Progenitor cell of endocrine pancreas (in vitro differentiated cells): ENCODE data around the gene INO80. TPM values are rescaled to one million over a fixed set of nuclear protein-coding genes. Genes with fewer than 3 reads are reported as not detected.

Experiments
- DNase-seq: peaks from one replicate; pipeline ENCODE4 v3.0.0; 2021; ENCODE audit warnings: low spot score; ENCODE audit not compliant: unreplicated experiment
- H3K27ac Mint-ChIP-seq: 2 replicates; pipeline ENCODE4 v1.8.0; 2021; ENCODE audit warnings: mild to moderate bottlenecking, moderate library complexity, mixed read lengths
- H3K27me3 Mint-ChIP-seq: 2 replicates; pipeline ENCODE4 v1.8.0; 2021; ENCODE audit warnings: mixed read lengths
- H3K36me3 Mint-ChIP-seq: 2 replicates; pipeline ENCODE4 v1.8.0; 2022; ENCODE audit warnings: mixed read lengths; ENCODE audit not compliant: insufficient read depth
- H3K4me1 Mint-ChIP-seq: 2 replicates; pipeline ENCODE4 v1.8.0; 2021; ENCODE audit warnings: low read depth, mixed read lengths
- H3K4me3 Mint-ChIP-seq: 2 replicates; pipeline ENCODE4 v1.8.0; 2021; ENCODE audit warnings: low read depth, mild to moderate bottlenecking, moderate library complexity, mixed read lengths
- H3K9me3 Mint-ChIP-seq: 2 replicates; pipeline ENCODE4 v1.8.0; 2021; ENCODE audit warnings: low read depth, mixed read lengths
- CTCF ChIP-seq: fragments of 200-600 bp; sonication (generic); IDR thresholded peaks from one replicate; pipeline ENCODE4 v1.5.0; 2021; ENCODE audit warnings: antibody characterized with exemption, mild to moderate bottlenecking; ENCODE audit not compliant: unreplicated experiment
- total RNA-seq: library from RNA; stranded (reverse); gene quantifications from 2 replicates; pipeline ENCODE4 v1.2.1, GENCODE V29; 2021

Gene INO80
- total RNA-seq, 1 donor from 2014 or later = 28.1 TPM

GRCh38 chr15:40992825-40993224, 123.3 kb downstream of the INO80 start:
- Mint-ChIP-seq H3K4me1 (no peaks in the 10 kb centered on the region), H3K4me3 (no peak overlapping the region), H3K36me3 (peaks cover 25% of the 10 kb centered on the region), H3K27me3 (no peaks in the 10 kb centered on the region), H3K9me3 (no peaks in the 10 kb centered on the region), H3K27ac (no peak overlapping the region)
- no peak for DNase-seq
- TF ChIP-seq CTCF = no peak

GRCh38 chr15:40992241-40992741, 123.8 kb downstream of the INO80 start:
- H3K36me3 Mint-ChIP-seq = peaks cover 25% of the 10 kb centered on the region
- TF ChIP-seq CTCF = no peak
- H3K9me3 Mint-ChIP-seq = no peaks in the 10 kb centered on the region
- H3K27me3 Mint-ChIP-seq = no peaks in the 10 kb centered on the region
- H3K4me1 Mint-ChIP-seq = no peaks in the 10 kb centered on the region
- no peak for DNase-seq
- no peak overlapping the region for H3K27ac Mint-ChIP-seq
- no peak overlapping the region for H3K4me3 Mint-ChIP-seq

GRCh38 chr15:40991355-40991754, 124.7 kb downstream of the INO80 start:
- DNase-seq = no peak
- Mint-ChIP-seq H3K4me1 (no peaks in the 10 kb centered on the region), H3K27me3 (no peaks in the 10 kb centered on the region), H3K9me3 (no peaks in the 10 kb centered on the region), H3K27ac (no peak overlapping the region), H3K4me3 (no peak overlapping the region), H3K36me3 (peaks cover 28% of the 10 kb centered on the region)
- TF ChIP-seq CTCF = no peak

GRCh38 chr15:40990789-40991188, 125.3 kb downstream of the INO80 start:
- H3K4me3 Mint-ChIP-seq = no peak overlapping the region
- H3K27me3 Mint-ChIP-seq = no peaks in the 10 kb centered on the region
- no peaks in the 10 kb centered on the region for H3K9me3 Mint-ChIP-seq
- no peak for DNase-seq
- H3K27ac Mint-ChIP-seq = no peak overlapping the region
- TF ChIP-seq CTCF = no peak
- H3K36me3 Mint-ChIP-seq = peaks cover 28% of the 10 kb centered on the region
- H3K4me1 Mint-ChIP-seq = no peaks in the 10 kb centered on the region

- Mint-ChIP-seq H3K9me3 (no peaks in the 10 kb centered on the region), H3K27me3 (no peaks in the 10 kb centered on the region), H3K27ac (no peak overlapping the region), H3K36me3 (peaks cover 26% of the 10 kb centered on the region), H3K4me3 (no peak overlapping the region), H3K4me1 (no peaks in the 10 kb centered on the region)
- TF ChIP-seq CTCF = no peak
- DNase-seq = no peak
Measured at GRCh38 chr15:40990080-40990479, 126.0 kb downstream of the INO80 start.
